H9 (cell line): Measurements from ENCODE around the gene SUPT3H. TPM values are rescaled to one million over a fixed set of nuclear protein-coding genes. Genes with fewer than 3 reads are reported as not detected.

Source experiments
- DNase-seq: peaks from one replicate; pipeline ENCODE4 v3.0.0-alpha.2; 2017
- H2AFZ ChIP-seq: one replicate; pipeline ENCODE4 v1.6.1; 2013; ENCODE audit warnings: mild to moderate bottlenecking, low read length, control low read depth, moderate library complexity
- H2AK5ac ChIP-seq: 2 replicates; pipeline ENCODE4 v1.6.1; 2013; ENCODE audit warnings: low read length, control low read depth, mixed read lengths; ENCODE audit not compliant: insufficient read length
- H2BK120ac ChIP-seq: one replicate; pipeline ENCODE4 v1.6.1; 2013; ENCODE audit warnings: low read depth, mild to moderate bottlenecking, low read length, control low read depth, inconsistent platforms; ENCODE audit not compliant: poor library complexity, severe bottlenecking
- H2BK12ac ChIP-seq: 2 replicates; pipeline ENCODE4 v1.6.1; 2013; ENCODE audit warnings: low read length, control low read depth, mixed read lengths, low read depth; ENCODE audit not compliant: insufficient read length
- H2BK15ac ChIP-seq: 2 replicates; pipeline ENCODE4 v1.6.1; 2013; ENCODE audit warnings: low read depth, low read length, control low read depth
- H2BK20ac ChIP-seq: one replicate; pipeline ENCODE4 v1.6.1; 2013; ENCODE audit warnings: low read depth, mild to moderate bottlenecking, low read length, control low read depth, inconsistent platforms; ENCODE audit not compliant: poor library complexity, severe bottlenecking
- H2BK5ac ChIP-seq: 2 replicates; pipeline ENCODE4 v1.6.1; 2013; ENCODE audit warnings: low read length, control low read depth, mixed read lengths; ENCODE audit not compliant: insufficient read length
- H3K14ac ChIP-seq: 2 replicates; pipeline ENCODE4 v1.6.1; 2013; ENCODE audit warnings: low read length, control low read depth; ENCODE audit not compliant: insufficient read depth
- H3K18ac ChIP-seq: 2 replicates; pipeline ENCODE4 v1.6.1; 2013; ENCODE audit warnings: low read depth, mild to moderate bottlenecking, mixed read lengths, low read length, control low read depth; ENCODE audit not compliant: insufficient read length
- H3K23ac ChIP-seq: 2 replicates; pipeline ENCODE4 v1.6.1; 2013; ENCODE audit warnings: low read length, control low read depth, mixed read lengths, low read depth; ENCODE audit not compliant: insufficient read length
- H3K23me2 ChIP-seq: 2 replicates; pipeline ENCODE4 v1.6.1; 2013; ENCODE audit warnings: low read depth, mild to moderate bottlenecking, mixed read lengths, low read length, control low read depth; ENCODE audit not compliant: insufficient read length, poor library complexity, severe bottlenecking
- H3K27ac ChIP-seq: 2 replicates; pipeline ENCODE4 v1.5.1; 2013; ENCODE audit warnings: low read length, control low read depth, mixed read lengths, low read depth; ENCODE audit not compliant: insufficient read length
- H3K27me3 ChIP-seq: 2 replicates; pipeline ENCODE4 v1.6.1; 2013; ENCODE audit warnings: low read length, control low read depth, inconsistent platforms; ENCODE audit not compliant: insufficient read depth
- H3K4ac ChIP-seq: 2 replicates; pipeline ENCODE4 v1.6.1; 2013; ENCODE audit warnings: low read depth, mild to moderate bottlenecking, control low read depth, inconsistent platforms, low read length, moderate library complexity
- H3K4me1 ChIP-seq: 2 replicates; pipeline ENCODE4 v1.6.1; 2013; ENCODE audit warnings: low read length, control low read depth, inconsistent platforms; ENCODE audit not compliant: insufficient read depth
- H3K4me2 ChIP-seq: 2 replicates; pipeline ENCODE4 v1.6.1; 2013; ENCODE audit warnings: low read length, control low read depth, mixed read lengths; ENCODE audit not compliant: insufficient read length, insufficient read depth
- H3K56ac ChIP-seq: 2 replicates; pipeline ENCODE4 v1.6.1; 2013; ENCODE audit warnings: low read depth, mild to moderate bottlenecking, mixed read lengths, low read length, control low read depth; ENCODE audit not compliant: insufficient read length
- H3K79me1 ChIP-seq: 2 replicates; pipeline ENCODE4 v1.6.1; 2013; ENCODE audit warnings: low read depth, mild to moderate bottlenecking, moderate library complexity, low read length, control low read depth, inconsistent platforms; ENCODE audit not compliant: insufficient read depth, poor library complexity, severe bottlenecking
- H3K79me2 ChIP-seq: 2 replicates; pipeline ENCODE4 v1.6.1; 2013; ENCODE audit warnings: low read length, control low read depth, inconsistent platforms; ENCODE audit not compliant: insufficient read depth
- H3K9ac ChIP-seq: 2 replicates; pipeline ENCODE4 v1.6.1; 2013; ENCODE audit warnings: low read length, control low read depth, mixed read lengths; ENCODE audit not compliant: insufficient read length; ENCODE audit errors: extremely low read depth
- H3K9me3 ChIP-seq: one replicate; pipeline ENCODE4 v1.6.1; 2013; ENCODE audit warnings: low read depth, low read length, inconsistent platforms; ENCODE audit not compliant: control insufficient read depth
- H3T11ph ChIP-seq: one replicate; pipeline ENCODE4 v1.6.1; 2013; ENCODE audit warnings: mild to moderate bottlenecking, low read length, control low read depth, inconsistent platforms
- H4K20me1 ChIP-seq: one replicate; pipeline ENCODE4 v1.6.1; 2013; ENCODE audit not compliant: control insufficient read depth, insufficient read length, insufficient read depth
- H4K5ac ChIP-seq: 2 replicates; pipeline ENCODE4 v1.6.1; 2013; ENCODE audit warnings: low read depth, mild to moderate bottlenecking, mixed read lengths, low read length, control low read depth; ENCODE audit not compliant: insufficient read length
- H4K8ac ChIP-seq: replicated peaks from 2 replicates; pipeline ENCODE4 v1.6.1; 2013; ENCODE audit warnings: low read length, control low read depth, mixed read lengths, low read depth; ENCODE audit not compliant: insufficient read length
- H4K91ac ChIP-seq: 2 replicates; pipeline ENCODE4 v1.6.1; 2013; ENCODE audit warnings: low read depth, mild to moderate bottlenecking, moderate library complexity, mixed read lengths, low read length, control low read depth; ENCODE audit not compliant: insufficient read length
- H3K27ac Mint-ChIP-seq, 3 experiments: 2 replicates in 2 of 3; 3 replicates in 1 of 3; pipeline ENCODE4 v1.8.0; 2020 to 2021; ENCODE audit warnings: mixed read lengths in 3 of 3, mild to moderate bottlenecking in 1 of 3, moderate library complexity in 1 of 3
- H3K27me3 Mint-ChIP-seq: 2 replicates; pipeline ENCODE4 v1.8.0; 2021; ENCODE audit warnings: low read depth, mild to moderate bottlenecking, moderate library complexity, mixed read lengths
- H3K36me3 Mint-ChIP-seq, 3 experiments: 2 replicates in 2 of 3; 3 replicates in 1 of 3; pipeline ENCODE4 v1.8.0; 2020 to 2021; ENCODE audit warnings: low read depth in 3 of 3, mixed read lengths in 3 of 3; ENCODE audit not compliant: insufficient read depth in 1 of 3
- H3K4me1 Mint-ChIP-seq, 2 experiments: 2 replicates each; pipeline ENCODE4 v1.8.0; 2020; ENCODE audit warnings: mixed read lengths in 2 of 2
- H3K4me3 Mint-ChIP-seq, 2 experiments: 2 replicates in 1 of 2; 3 replicates in 1 of 2; pipeline ENCODE4 v1.8.0; 2020 to 2021; ENCODE audit warnings: mild to moderate bottlenecking in 2 of 2, mixed read lengths in 2 of 2, moderate library complexity in 1 of 2
- H3K9me3 Mint-ChIP-seq, 2 experiments: 2 replicates in 1 of 2; 3 replicates in 1 of 2; pipeline ENCODE4 v1.8.0; 2020; ENCODE audit warnings: mild to moderate bottlenecking in 2 of 2, mixed read lengths in 2 of 2, moderate library complexity in 1 of 2
- CTCF ChIP-seq: fragments of 200-600 bp; sonication (generic); conservative IDR thresholded peaks from 3 replicates; pipeline ENCODE4 v1.8.0; 2021; ENCODE audit warnings: antibody characterized with exemption, mild to moderate bottlenecking
- WGBS: extraction: QIAGEN DNeasy Blood & Tissue Kit; methylation state at CpG from one replicate; pipeline ENCODE4 v1.1.7; 2013; ENCODE audit warnings: missing lambda C conversion rate, low lambda C conversion rate, mixed read lengths; ENCODE audit not compliant: insufficient read length; ENCODE audit errors: extremely low coverage; 5-methylcytosine and 5-hydroxymethylcytosine counted together
- total RNA-seq: library from RNA; stranded (reverse); gene quantifications from 2 replicates; pipeline ENCODE4 v1.2.1, GENCODE V29; 2021

Gene SUPT3H
- total RNA-seq, 1 experiment from 2014 or later = 22.5 TPM

GRCh38 chr6:45344900-45345299, 32.8 kb downstream of the SUPT3H start:
- no peak overlapping the region for H3K4me2 ChIP-seq
- Mint-ChIP-seq H3K4me1 (no peaks in the 10 kb centered on the region), H3K27ac (no peak overlapping the region), H3K36me3 (peaks cover 0 to 2% (median 0%) of the 10 kb centered on the region in 3 experiments; a peak in 1 of 7 replicates), H3K4me3 (no peak overlapping the region), H3K9me3 (no peaks in the 10 kb centered on the region), H3K27me3 (no peaks in the 10 kb centered on the region)
- no peak overlapping the region for H3K4ac ChIP-seq
- no peak overlapping the region for H2AK5ac ChIP-seq
- no peaks in the 10 kb centered on the region for H4K20me1 ChIP-seq
- H3K14ac ChIP-seq = no peak overlapping the region
- H2BK12ac ChIP-seq = no peak overlapping the region
- TF ChIP-seq CTCF = no peak
- no peak overlapping the region for H3K23ac ChIP-seq
- H3K56ac ChIP-seq = no peak overlapping the region
- no peak overlapping the region for H4K8ac ChIP-seq
- no CpG with 5 or more reads among the region's 2 CpGs for whole genome bisulfite sequencing
- H4K91ac ChIP-seq = no peak overlapping the region
- no peak overlapping the region for H3K18ac ChIP-seq
- no peaks in the 10 kb centered on the region for H3K23me2 ChIP-seq
- no peaks in the 10 kb centered on the region for H3K27me3 ChIP-seq
- H3K9me3 ChIP-seq = no peaks in the 10 kb centered on the region
- H2AFZ ChIP-seq = no peak overlapping the region
- H3K79me2 ChIP-seq = no peaks in the 10 kb centered on the region
- H3K9ac ChIP-seq = no peak overlapping the region
- no peaks in the 10 kb centered on the region for H3K4me1 ChIP-seq
- no peak overlapping the region for H4K5ac ChIP-seq
- H3K27ac ChIP-seq = no peak overlapping the region
- no peak for DNase-seq
- no peak overlapping the region for H2BK15ac ChIP-seq
- no peak overlapping the region for H2BK20ac ChIP-seq
- no peak overlapping the region for H3T11ph ChIP-seq
- no peaks in the 10 kb centered on the region for H3K79me1 ChIP-seq
- no peak overlapping the region for H2BK5ac ChIP-seq
- H2BK120ac ChIP-seq = no peak overlapping the region
